DOHH2 (cell line): Measurements from ENCODE around the gene JARID2.

ENCODE experiments used
- CTCF ChIP-seq: fragments of 200-600 bp; sonication (generic); IDR thresholded peaks from one replicate; pipeline ENCODE4 v1.5.1; 2014; ENCODE audit warnings: antibody characterized with exemption, mild to moderate bottlenecking, low read depth, low read length; ENCODE audit not compliant: poor library complexity, severe bottlenecking
- EZH2phosphoT487 ChIP-seq: fragments of 200-600 bp; sonication (generic); IDR thresholded peaks from 2 replicates; pipeline ENCODE4 v1.6.1; 2017; ENCODE audit warnings: borderline replicate concordance, mild to moderate bottlenecking, antibody characterized with exemption, low read length, moderate library complexity, mixed read lengths

- TF ChIP-seq CTCF (no peak), EZH2phosphoT487 (no peak)
These were observed 158.8 kb downstream of the JARID2 start for GRCh38 chr6:15404685-15404980.
